Type B pancreatic cell (in vitro differentiated cells): ENCODE measurements around the gene TRIP4. TPM values are rescaled to one million over a fixed set of nuclear protein-coding genes. Genes with fewer than 3 reads are reported as not detected.

Source experiments
- DNase-seq: peaks from one replicate; pipeline ENCODE4 v3.0.0; 2021; ENCODE audit warnings: mixed read lengths; ENCODE audit not compliant: unreplicated experiment; ENCODE audit errors: extremely low spot score
- H3K27ac Mint-ChIP-seq: 2 replicates; pipeline ENCODE4 v1.8.0; 2021; ENCODE audit warnings: mild to moderate bottlenecking, mixed read lengths
- H3K27me3 Mint-ChIP-seq: 2 replicates; pipeline ENCODE4 v1.8.0; 2021; ENCODE audit warnings: mixed read lengths
- H3K36me3 Mint-ChIP-seq: 2 replicates; pipeline ENCODE4 v1.8.0; 2021; ENCODE audit warnings: mixed read lengths
- H3K4me1 Mint-ChIP-seq: one replicate; pipeline ENCODE4 v1.8.0; 2021; ENCODE audit warnings: mixed read lengths; ENCODE audit not compliant: unreplicated experiment
- H3K4me3 Mint-ChIP-seq: 2 replicates; pipeline ENCODE4 v1.8.0; 2021; ENCODE audit warnings: mild to moderate bottlenecking, mixed read lengths
- H3K9me3 Mint-ChIP-seq: 2 replicates; pipeline ENCODE4 v1.8.0; 2021; ENCODE audit warnings: mixed read lengths
- CTCF ChIP-seq: fragments of 200-600 bp; sonication (generic); conservative IDR thresholded peaks from 2 replicates; pipeline ENCODE4 v1.5.0; 2021; ENCODE audit warnings: antibody characterized with exemption, mild to moderate bottlenecking
- total RNA-seq: library from RNA; stranded (reverse); gene quantifications from 2 replicates; pipeline ENCODE4 v1.2.1, GENCODE V29; 2021; ENCODE audit warnings: low replicate concordance

Gene TRIP4
- total RNA-seq, 1 donor from 2014 or later, result 21.1 TPM

- Mint-ChIP-seq H3K36me3 (peaks cover 7% of the 10 kb centered on the region), H3K4me1 (peaks cover 45% of the 10 kb centered on the region), H3K27ac (no peak overlapping the region), H3K9me3 (no peaks in the 10 kb centered on the region), H3K4me3 (no peak overlapping the region), H3K27me3 (no peaks in the 10 kb centered on the region)
- no peak for DNase-seq
- no peak for TF ChIP-seq CTCF
These were observed 66.0 kb downstream of the TRIP4 start for GRCh38 chr15:64453689-64454037.

DNA sequence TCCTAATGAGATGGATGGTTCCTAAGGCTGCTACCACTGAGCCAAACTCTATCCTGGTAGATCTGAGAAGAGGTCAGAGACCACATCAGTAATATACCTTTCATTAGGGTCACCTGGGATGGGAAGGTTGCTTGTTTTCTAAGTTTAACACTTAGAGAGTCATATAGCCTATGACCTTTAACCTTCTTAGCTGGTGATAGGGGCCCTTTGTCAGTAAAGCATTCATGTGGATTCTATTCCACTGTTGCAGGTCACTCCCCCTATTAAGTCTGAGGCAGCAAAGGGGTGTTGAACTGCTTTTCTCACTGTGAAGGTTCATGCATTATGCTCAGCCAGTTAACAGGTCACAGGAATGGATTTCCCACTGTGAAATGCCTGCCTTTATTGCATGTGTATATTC, 66.6 kb downstream of the TRIP4 start:
- Mint-ChIP-seq H3K27ac (no peak overlapping the region), H3K4me1 (peaks cover 48% of the 10 kb centered on the region), H3K36me3 (peaks cover 7% of the 10 kb centered on the region), H3K4me3 (no peak overlapping the region), H3K9me3 (no peaks in the 10 kb centered on the region), H3K27me3 (no peaks in the 10 kb centered on the region)
- no peak for TF ChIP-seq CTCF
- DNase-seq, result no peak

DNA sequence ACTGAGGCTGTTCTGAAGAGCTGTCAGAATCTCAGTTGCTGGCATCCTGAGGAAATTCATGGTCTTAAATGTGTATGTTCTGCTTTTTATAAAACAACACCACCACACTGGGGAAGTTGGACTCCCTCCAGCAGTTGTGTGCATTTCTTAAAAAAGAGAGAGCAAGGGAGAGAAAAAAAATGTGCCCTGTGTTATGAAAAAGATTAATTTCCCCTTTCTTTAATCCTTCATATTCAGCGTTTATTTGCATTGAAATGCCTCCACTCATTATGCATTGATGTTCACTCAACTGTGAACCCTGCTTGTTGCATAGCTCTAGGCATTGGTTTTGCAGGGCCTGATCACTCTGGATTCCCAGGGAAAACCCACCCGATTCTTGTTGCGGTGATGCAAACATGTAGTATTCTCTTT, 68.3 kb downstream of the TRIP4 start:
- H3K27ac Mint-ChIP-seq, result peak overlapping the region; percentile 69
- H3K4me1 Mint-ChIP-seq, result peaks cover 57% of the 10 kb centered on the region

GRCh38 chr15:64456634-64457108, 69.0 kb downstream of the TRIP4 start:
- DNase-seq, result no peak
- H3K27ac Mint-ChIP-seq, result peak overlapping the region; percentile 69
- TF ChIP-seq CTCF, result no peak
- peak overlapping the region; percentile 37 for H3K4me3 Mint-ChIP-seq
- H3K4me1 Mint-ChIP-seq, result peaks cover 60% of the 10 kb centered on the region
- no peaks in the 10 kb centered on the region for H3K9me3 Mint-ChIP-seq
- no peaks in the 10 kb centered on the region for H3K27me3 Mint-ChIP-seq
- no peaks in the 10 kb centered on the region for H3K36me3 Mint-ChIP-seq

More for the DNA sequence above, 68.3 kb downstream of the TRIP4 start:
- DNase-seq, result no peak
- Mint-ChIP-seq H3K27me3 (no peaks in the 10 kb centered on the region), H3K9me3 (no peaks in the 10 kb centered on the region), H3K4me3 (peak overlapping the region; percentile 37), H3K36me3 (no peaks in the 10 kb centered on the region)
- TF ChIP-seq CTCF, result no peak

GRCh38 chr15:64459066-64459781, 71.6 kb downstream of the TRIP4 start:
- Mint-ChIP-seq H3K9me3 (no peaks in the 10 kb centered on the region), H3K36me3 (no peaks in the 10 kb centered on the region), H3K4me3 (peak overlapping the region; percentile 89), H3K27me3 (no peaks in the 10 kb centered on the region), H3K4me1 (peaks cover 68% of the 10 kb centered on the region), H3K27ac (peak overlapping the region; percentile 61)
- no peak for TF ChIP-seq CTCF
- no peak for DNase-seq
